ENCODE measurements around the gene TRIM63.

- TF ChIP-seq CTCF (IDR thresholded peaks at IDR 0.05): no peak
- TF ChIP-seq POLR2AphosphoS5 (IDR thresholded peaks at IDR 0.05): no peak
- TF ChIP-seq POLR2A (IDR thresholded peaks at IDR 0.05): no peak
- TF ChIP-seq EP300 (IDR thresholded peaks at IDR 0.05): no peak
These were observed 56.6 kb downstream of the TRIM63 start for GRCh38 chr1:26010825-26011224.

All from upper lobe of left lung (tissue), 4 donors.